ENCODE measurements around the gene TMEM44. TPM values are rescaled to one million over a fixed set of nuclear protein-coding genes. Genes with fewer than 3 reads are reported as not detected.
"Not testable (repeated sequence)": the region's sequence is repeated elsewhere in the genome, so short reads cannot be mapped to it uniquely, and the experiment has no call there.

The TMEM44 gene
- total RNA-seq, 4 donors from 2014 or later, result 3.0 to 5.4 (median 3.1) TPM

GRCh38 chr3:194637066-194637465, 3.8 kb upstream of the TMEM44 start:
- peaks cover 0 to 20% of the 10 kb centered on the region in 2 donors for H3K36me3 ChIP-seq
- H3K9me3 ChIP-seq, result no peaks in the 10 kb centered on the region
- H3K27ac ChIP-seq, result no peak overlapping the region
- intact Hi-C loops (cut with DNase I; ENCODE audit: low total_unique reads) (no loop called here), in situ Hi-C loops (cut with MboI; ENCODE audit: low sequenced_read_pairs in 4 of 4) (no loop called here)
- H3K4me3 ChIP-seq, result no peak overlapping the region
- ATAC-seq (no peak), DNase-seq (no peak)
- no peaks in the 10 kb centered on the region for H3K27me3 ChIP-seq
- TF ChIP-seq POLR2A (IDR thresholded peaks at IDR 0.05) (no peak), CTCF (IDR thresholded peaks at IDR 0.05 in 4 of 5, conservative IDR thresholded peaks at IDR 0.05 in 1 of 5) (no peak)
- peaks cover 0 to 4% of the 10 kb centered on the region in 2 donors for H3K4me1 ChIP-seq

GRCh38 chr3:194632809-194633348, 340 bp downstream of the TMEM44 start:
- TF ChIP-seq POLR2A (IDR thresholded peaks at IDR 0.05) (peak in 1 of 2 donors; percentile 24), CTCF (IDR thresholded peaks at IDR 0.05 in 4 of 5, conservative IDR thresholded peaks at IDR 0.05 in 1 of 5) (no peak)
- peak overlapping the region; percentile 40 to 63 (median 55) for H3K4me3 ChIP-seq
- H3K27ac ChIP-seq, result peak overlapping the region in 3 of 4 donors; percentile 38 to 70 (median 69)
- no peaks in the 10 kb centered on the region for H3K4me1 ChIP-seq
- no peaks in the 10 kb centered on the region for H3K27me3 ChIP-seq
- in situ Hi-C loops (cut with MboI; ENCODE audit: low sequenced_read_pairs in 4 of 4) (no loop called here), intact Hi-C loops (cut with DNase I; ENCODE audit: low total_unique reads) (no loop called here)
- no peaks in the 10 kb centered on the region for H3K9me3 ChIP-seq
- DNase-seq (no peak), ATAC-seq (peak in 1 of 2 donors; percentile 33)
- no peaks in the 10 kb centered on the region for H3K36me3 ChIP-seq

- Histone ChIP-seq H3K9me3 (no peaks in the 10 kb centered on the region), H3K36me3 (no peaks in the 10 kb centered on the region), H3K27me3 (no peaks in the 10 kb centered on the region), H3K4me3 (peak overlapping the region; percentile 40 to 63 (median 55)), H3K27ac (peak overlapping the region in 3 of 4 donors; percentile 38 to 70 (median 69)), H3K4me1 (no peaks in the 10 kb centered on the region)
- TF ChIP-seq POLR2A (IDR thresholded peaks at IDR 0.05) (no peak), CTCF (IDR thresholded peaks at IDR 0.05 in 4 of 5, conservative IDR thresholded peaks at IDR 0.05 in 1 of 5) (no peak)
- DNase-seq, result no peak
- intact Hi-C loops (cut with DNase I; ENCODE audit: low total_unique reads), result no loop called here
- in situ Hi-C loops (cut with MboI; ENCODE audit: low sequenced_read_pairs in 4 of 4), result no loop called here
- no peak for ATAC-seq
These were observed 902 bp downstream of the TMEM44 start for GRCh38 chr3:194632226-194632808.

DNA sequence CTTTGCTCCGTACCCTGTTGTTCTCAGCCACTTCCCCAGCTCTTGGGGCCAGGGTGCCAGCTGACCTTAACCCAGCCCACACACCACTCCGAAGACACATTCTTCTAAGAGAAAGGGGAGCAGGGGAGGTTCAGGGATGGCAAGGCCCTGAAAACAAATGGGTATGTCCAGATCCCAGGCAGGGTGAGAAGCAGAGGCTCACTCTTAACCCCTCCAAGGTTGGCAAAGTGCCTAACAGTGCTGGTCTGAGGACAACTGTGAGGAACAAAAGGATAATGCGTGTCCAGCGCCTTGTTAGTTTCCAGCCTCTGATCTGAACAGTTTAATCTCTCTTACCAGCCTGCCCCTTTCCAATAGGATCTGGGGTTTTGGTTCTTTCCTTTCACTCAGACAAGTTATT, 1.5 kb downstream of the TMEM44 start:
- no peaks in the 10 kb centered on the region for H3K9me3 ChIP-seq
- H3K36me3 ChIP-seq, result no peaks in the 10 kb centered on the region
- no peaks in the 10 kb centered on the region for H3K4me1 ChIP-seq
- peak overlapping the region in 1 of 4 donors; percentile 70 for H3K27ac ChIP-seq
- in situ Hi-C loops (cut with MboI; ENCODE audit: low sequenced_read_pairs in 4 of 4), result no loop called here
- intact Hi-C loops (cut with DNase I; ENCODE audit: low total_unique reads), result no loop called here
- ATAC-seq, result no peak
- H3K27me3 ChIP-seq, result no peaks in the 10 kb centered on the region
- no peak for DNase-seq
- TF ChIP-seq POLR2A (IDR thresholded peaks at IDR 0.05) (no peak), CTCF (IDR thresholded peaks at IDR 0.05 in 4 of 5, conservative IDR thresholded peaks at IDR 0.05 in 1 of 5) (no peak)
- no peak overlapping the region for H3K4me3 ChIP-seq

DNA sequence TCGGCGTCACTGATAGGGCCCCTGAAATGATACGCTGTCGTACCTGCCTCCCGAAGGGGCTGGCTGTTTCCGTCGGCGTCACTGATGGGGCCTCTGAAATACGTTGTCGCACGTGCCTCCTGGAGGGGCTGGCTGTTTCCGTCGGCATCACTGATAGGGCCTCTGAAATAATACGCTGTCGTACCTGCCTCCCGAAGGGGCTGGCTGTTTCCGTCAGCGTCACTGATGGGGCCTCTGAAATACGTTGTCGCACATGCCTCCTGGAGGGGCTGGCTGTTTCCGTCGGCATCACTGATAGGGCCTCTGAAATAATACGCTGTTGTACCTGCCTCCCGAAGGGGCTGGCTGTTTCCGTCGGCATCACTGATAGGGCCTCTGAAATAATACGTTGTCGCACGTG, 2.5 kb downstream of the TMEM44 start:
- in situ Hi-C loops (cut with MboI; ENCODE audit: low sequenced_read_pairs in 4 of 4); H3K4me1 ChIP-seq; DNase-seq; H3K27ac ChIP-seq; H3K9me3 ChIP-seq; intact Hi-C loops (cut with DNase I; ENCODE audit: low total_unique reads); ATAC-seq; H3K4me3 ChIP-seq; H3K27me3 ChIP-seq; H3K36me3 ChIP-seq: not testable (repeated sequence)
